ENCODE data around the gene MOSPD3.

DNA sequence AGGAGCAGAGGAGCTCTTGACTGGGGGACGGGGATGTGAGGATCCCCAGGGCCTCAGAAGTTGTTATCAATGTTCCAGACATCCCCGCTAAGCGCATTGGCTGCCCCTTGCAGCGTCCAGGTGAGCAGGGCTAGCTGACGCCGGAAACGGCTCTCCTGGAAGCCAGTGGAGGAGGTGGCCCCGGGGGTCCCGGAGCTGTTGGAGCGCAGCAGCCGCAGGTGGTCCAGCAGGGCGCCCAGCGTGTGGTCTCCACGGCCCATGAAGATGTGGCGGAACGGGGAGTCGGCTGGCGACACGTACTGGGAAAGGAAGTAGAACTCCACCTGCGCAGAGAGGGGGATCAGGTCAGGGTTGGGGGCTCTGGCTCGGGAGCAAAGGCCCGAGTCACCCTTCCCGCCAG is 8.5 kb downstream of the MOSPD3 start:
- TF ChIP-seq POLR2A (IDR thresholded peaks at IDR 0.05; ENCODE audit: low read depth), result no peak
- TF ChIP-seq, protein P1, sequence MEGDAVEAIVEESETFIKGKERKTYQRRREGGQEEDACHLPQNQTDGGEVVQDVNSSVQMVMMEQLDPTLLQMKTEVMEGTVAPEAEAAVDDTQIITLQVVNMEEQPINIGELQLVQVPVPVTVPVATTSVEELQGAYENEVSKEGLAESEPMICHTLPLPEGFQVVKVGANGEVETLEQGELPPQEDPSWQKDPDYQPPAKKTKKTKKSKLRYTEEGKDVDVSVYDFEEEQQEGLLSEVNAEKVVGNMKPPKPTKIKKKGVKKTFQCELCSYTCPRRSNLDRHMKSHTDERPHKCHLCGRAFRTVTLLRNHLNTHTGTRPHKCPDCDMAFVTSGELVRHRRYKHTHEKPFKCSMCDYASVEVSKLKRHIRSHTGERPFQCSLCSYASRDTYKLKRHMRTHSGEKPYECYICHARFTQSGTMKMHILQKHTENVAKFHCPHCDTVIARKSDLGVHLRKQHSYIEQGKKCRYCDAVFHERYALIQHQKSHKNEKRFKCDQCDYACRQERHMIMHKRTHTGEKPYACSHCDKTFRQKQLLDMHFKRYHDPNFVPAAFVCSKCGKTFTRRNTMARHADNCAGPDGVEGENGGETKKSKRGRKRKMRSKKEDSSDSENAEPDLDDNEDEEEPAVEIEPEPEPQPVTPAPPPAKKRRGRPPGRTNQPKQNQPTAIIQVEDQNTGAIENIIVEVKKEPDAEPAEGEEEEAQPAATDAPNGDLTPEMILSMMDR (IDR thresholded peaks at IDR 0.05), result no peak

Data from esophagus muscularis mucosa (tissue), 3 donors.